ENCODE measurements around the gene MFAP3.

The MFAP3 gene

GRCh38 chr5:154084062-154084639 lies 45.4 kb downstream of the MFAP3 start:
- no peak for TF ChIP-seq CTCF (IDR thresholded peaks at IDR 0.05)
- no peak overlapping the region for H3K4me3 ChIP-seq (ENCODE audit: low read depth in 1 of 2, low read length in 1 of 2)
- no peaks in the 10 kb centered on the region for H3K9me3 ChIP-seq
- peaks cover 8% of the 10 kb centered on the region for H3K27me3 ChIP-seq
- H3K4me1 ChIP-seq (ENCODE audit: control insufficient read depth in 1 of 2, insufficient read depth in 1 of 2, low read depth in 1 of 2, low read length in 1 of 2), result no peaks in the 10 kb centered on the region
- no peaks in the 10 kb centered on the region for H3K36me3 ChIP-seq
- no peak overlapping the region for H3K27ac ChIP-seq

DNA sequence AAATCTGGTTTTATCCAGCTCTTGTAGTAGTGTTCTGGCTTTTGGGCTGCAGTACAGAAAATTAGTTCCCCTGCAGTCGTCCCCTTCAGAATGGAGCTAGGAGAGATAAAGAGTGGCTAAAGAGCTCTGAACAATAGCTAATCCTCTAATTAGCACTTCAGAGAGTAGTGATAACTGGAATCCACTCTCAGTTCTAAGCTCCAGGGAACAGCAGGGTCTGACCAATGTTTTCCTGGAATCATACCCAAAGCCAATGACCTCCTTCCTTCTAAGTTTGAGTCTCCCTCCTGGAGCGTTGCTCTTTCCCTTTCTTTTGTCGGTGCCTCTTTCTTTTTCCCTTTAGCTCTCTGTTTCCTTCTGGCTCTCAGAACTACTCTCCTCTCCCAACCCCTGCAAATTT lies 47.4 kb downstream of the MFAP3 start:
- no peak for TF ChIP-seq CTCF (IDR thresholded peaks at IDR 0.05)
- Histone ChIP-seq H3K9me3 (no peaks in the 10 kb centered on the region), H3K36me3 (no peaks in the 10 kb centered on the region), H3K27ac (no peak overlapping the region), H3K27me3 (peaks cover 16% of the 10 kb centered on the region), H3K4me3 (ENCODE audit: low read depth in 1 of 2, low read length in 1 of 2) (no peak overlapping the region), H3K4me1 (ENCODE audit: control insufficient read depth in 1 of 2, insufficient read depth in 1 of 2, low read depth in 1 of 2, low read length in 1 of 2) (no peaks in the 10 kb centered on the region)

- Histone ChIP-seq H3K9me3 (no peaks in the 10 kb centered on the region), H3K27ac (no peak overlapping the region), H3K4me3 (ENCODE audit: low read depth in 1 of 2, low read length in 1 of 2) (no peak overlapping the region), H3K27me3 (peaks cover 20% of the 10 kb centered on the region), H3K4me1 (ENCODE audit: control insufficient read depth in 1 of 2, insufficient read depth in 1 of 2, low read depth in 1 of 2, low read length in 1 of 2) (no peaks in the 10 kb centered on the region), H3K36me3 (no peaks in the 10 kb centered on the region)
- no peak for TF ChIP-seq CTCF (IDR thresholded peaks at IDR 0.05)
Observed at GRCh38 chr5:154086641-154087040, 47.9 kb downstream of the MFAP3 start.

DNA sequence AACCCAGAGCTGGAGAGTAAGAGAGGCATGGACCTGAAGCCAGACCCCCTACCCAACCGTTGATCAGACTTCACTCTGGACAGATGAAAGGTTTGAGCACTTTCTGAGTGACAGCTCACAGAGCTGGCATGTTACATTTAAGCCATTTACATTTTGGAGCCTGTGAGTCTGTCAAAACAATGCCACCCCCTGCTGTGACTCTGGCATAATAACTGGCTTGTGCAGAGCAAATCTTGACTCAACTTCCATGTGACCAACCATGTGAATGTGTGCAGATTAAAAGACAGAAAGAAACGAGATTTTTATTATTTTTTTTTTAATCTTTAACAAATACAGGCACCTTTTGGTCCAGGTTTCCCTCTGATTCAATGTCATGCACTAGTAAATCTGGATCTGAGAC lies 48.5 kb downstream of the MFAP3 start:
- Histone ChIP-seq H3K36me3 (no peaks in the 10 kb centered on the region), H3K9me3 (no peaks in the 10 kb centered on the region), H3K27me3 (peaks cover 26% of the 10 kb centered on the region), H3K4me1 (ENCODE audit: control insufficient read depth in 1 of 2, insufficient read depth in 1 of 2, low read depth in 1 of 2, low read length in 1 of 2) (no peaks in the 10 kb centered on the region), H3K27ac (no peak overlapping the region), H3K4me3 (ENCODE audit: low read depth in 1 of 2, low read length in 1 of 2) (no peak overlapping the region)
- TF ChIP-seq CTCF (IDR thresholded peaks at IDR 0.05), result no peak

GRCh38 chr5:154088801-154089200 lies 50.0 kb downstream of the MFAP3 start:
- no peaks in the 10 kb centered on the region for H3K9me3 ChIP-seq
- TF ChIP-seq CTCF (IDR thresholded peaks at IDR 0.05), result no peak

DNA sequence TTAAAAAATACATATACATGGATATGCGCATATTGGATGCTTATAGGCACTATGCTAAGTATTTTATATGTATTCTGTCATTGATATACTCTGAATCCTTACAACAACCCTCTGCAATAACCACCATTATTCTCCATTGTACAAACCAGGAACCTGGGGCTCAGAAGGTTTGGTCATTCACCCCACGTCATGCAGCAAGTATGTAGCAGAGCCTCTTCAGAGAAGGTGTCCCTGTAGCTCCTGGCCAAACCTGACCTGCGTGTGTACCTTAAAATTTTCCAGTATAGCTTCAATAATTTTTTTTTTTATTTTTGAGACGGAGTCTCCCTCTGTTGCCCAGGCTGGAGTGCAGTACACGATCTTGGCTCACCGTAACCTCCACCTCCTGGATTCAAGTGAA lies 51.9 kb downstream of the MFAP3 start:
- H3K27me3 ChIP-seq, result peaks cover 58% of the 10 kb centered on the region
- H3K36me3 ChIP-seq, result no peaks in the 10 kb centered on the region
- no peaks in the 10 kb centered on the region for H3K4me1 ChIP-seq (ENCODE audit: control insufficient read depth in 1 of 2, insufficient read depth in 1 of 2, low read depth in 1 of 2, low read length in 1 of 2)
- no peak overlapping the region for H3K4me3 ChIP-seq (ENCODE audit: low read depth in 1 of 2, low read length in 1 of 2)
- no peaks in the 10 kb centered on the region for H3K9me3 ChIP-seq
- TF ChIP-seq CTCF (IDR thresholded peaks at IDR 0.05), result no peak
- no peak overlapping the region for H3K27ac ChIP-seq

More at GRCh38 chr5:154088801-154089200, 50.0 kb downstream of the MFAP3 start:
- H3K4me3 ChIP-seq (ENCODE audit: low read depth in 1 of 2, low read length in 1 of 2), result no peak overlapping the region
- no peak overlapping the region for H3K27ac ChIP-seq
- H3K27me3 ChIP-seq, result peaks cover 41% of the 10 kb centered on the region
- H3K36me3 ChIP-seq, result no peaks in the 10 kb centered on the region
- no peaks in the 10 kb centered on the region for H3K4me1 ChIP-seq (ENCODE audit: control insufficient read depth in 1 of 2, insufficient read depth in 1 of 2, low read depth in 1 of 2, low read length in 1 of 2)
